Measurements from ENCODE around the gene RPEL1.

DNA sequence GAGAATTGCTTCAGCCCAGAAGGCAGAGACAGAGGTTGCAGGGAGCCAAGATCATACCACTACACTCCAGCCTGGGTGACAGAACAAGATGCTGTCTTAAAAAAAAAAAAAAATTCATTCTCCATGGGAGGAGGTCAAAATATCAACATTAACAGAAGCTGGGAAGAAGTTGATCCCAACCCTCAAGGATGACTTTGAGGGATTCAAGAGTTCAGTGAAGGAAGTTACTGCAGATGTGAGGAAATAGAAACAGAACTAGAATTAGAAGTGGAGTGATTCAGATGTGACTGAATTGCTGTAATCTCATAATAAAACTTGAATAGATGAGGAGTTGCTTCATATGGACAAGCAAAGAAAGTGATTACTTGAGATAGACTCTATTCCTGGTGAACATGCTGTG is 19.7 kb upstream of the RPEL1 start:
- TF ChIP-seq GATA3 (IDR thresholded peaks at IDR 0.05; ENCODE audit: low read depth, low read length) (no peak), GATA2 (IDR thresholded peaks at IDR 0.05; ENCODE audit: low read depth, low read length) (no peak)

Measured in SH-SY5Y (cell line).